Measurements from ENCODE around the gene PSMA6. TPM values are rescaled to one million over a fixed set of nuclear protein-coding genes. Genes with fewer than 3 reads are reported as not detected.

Gene PSMA6
- total and polyA plus RNA-seq, 2 of the 8 experiments (the other 6 are each of a cell fraction or from before 2014, with no cell fraction given), result 180 to 238 TPM

DNA sequence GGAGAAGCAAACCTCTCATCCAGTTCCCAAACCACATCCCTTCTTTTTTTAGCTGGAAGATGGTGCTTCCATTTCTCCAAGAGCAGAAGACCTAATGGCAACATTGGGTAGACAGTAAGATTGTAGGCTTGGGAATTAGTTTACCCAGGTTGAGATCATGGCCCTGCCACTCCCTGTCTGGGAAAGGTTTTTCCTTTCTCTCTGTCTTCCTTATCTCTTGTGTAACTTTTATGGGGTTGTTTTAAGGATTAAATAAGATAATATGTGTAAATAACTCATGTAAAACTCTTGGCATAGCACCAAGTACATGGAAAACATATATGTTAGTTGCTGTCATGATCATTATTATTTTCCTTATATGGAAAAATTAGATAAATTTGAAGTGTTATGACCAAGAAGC lies 23.2 kb upstream of the PSMA6 start:
- H2BK15ac ChIP-seq (ENCODE audit: low read length), result no peak overlapping the region
- no peak overlapping the region for H3K9ac ChIP-seq (replicated peaks in 1 of 4; ENCODE audit: extremely low read depth in 1 of 4, low read depth in 3 of 4, low read length in 3 of 4)
- H2BK120ac ChIP-seq (replicated peaks; ENCODE audit: low read depth, low read length), result no peak overlapping the region
- H3K4me3 ChIP-seq (ENCODE audit: extremely low read depth in 1 of 4, insufficient read depth in 2 of 4, low read depth in 3 of 4, low read length in 4 of 4), result no peak overlapping the region
- H3K18ac ChIP-seq (ENCODE audit: extremely low read depth, low read length), result no peak overlapping the region
- H4K20me1 ChIP-seq (replicated peaks in 1 of 2; ENCODE audit: control insufficient read depth in 1 of 2, insufficient read depth in 2 of 2, low read length in 2 of 2), result no peaks in the 10 kb centered on the region
- H2BK12ac ChIP-seq (ENCODE audit: low read depth, low read length), result no peak overlapping the region
- no peaks in the 10 kb centered on the region for H3K4me1 ChIP-seq (replicated peaks in 1 of 4; ENCODE audit: control insufficient read depth in 3 of 4, insufficient read depth in 4 of 4, low read length in 3 of 4)
- H4K8ac ChIP-seq (ENCODE audit: extremely low read depth, insufficient read depth, low read length), result no peak overlapping the region
- no peak overlapping the region for H2AK5ac ChIP-seq (ENCODE audit: low read depth, low read length)
- no peak overlapping the region for H2BK20ac ChIP-seq (ENCODE audit: low read length)
- no peak overlapping the region for H3K14ac ChIP-seq (ENCODE audit: insufficient read length)
- H3K27ac ChIP-seq (ENCODE audit: low read depth, low read length), result no peak overlapping the region
- FAIRE-seq, result no peak
- H3K56ac ChIP-seq (replicated peaks; ENCODE audit: insufficient read length, low read depth, low read length), result no peak overlapping the region
- H3K23ac ChIP-seq (ENCODE audit: insufficient read length), result no peak overlapping the region
- H2AFZ ChIP-seq (ENCODE audit: low read length), result no peak overlapping the region
- H3K79me2 ChIP-seq (ENCODE audit: control insufficient read depth in 1 of 2, insufficient read depth in 2 of 2, low read length in 2 of 2), result no peaks in the 10 kb centered on the region
- H3K23me2 ChIP-seq (ENCODE audit: low read depth, low read length), result no peaks in the 10 kb centered on the region
- no peak for DNase-seq (ENCODE audit: low read depth in 1 of 2, low spot score in 2 of 2)
- H3K4ac ChIP-seq (replicated peaks; ENCODE audit: insufficient read length, low read depth, low read length), result no peak overlapping the region
- no peaks in the 10 kb centered on the region for H3K9me3 ChIP-seq (ENCODE audit: insufficient read depth in 2 of 2, low read depth in 1 of 2, low read length in 1 of 2)
- no peaks in the 10 kb centered on the region for H3K27me3 ChIP-seq (replicated peaks in 1 of 4; ENCODE audit: control insufficient read depth in 3 of 4, extremely low read depth in 1 of 4, insufficient read depth in 3 of 4, low read length in 3 of 4)
- peaks cover 0 to 5% (median 0%) of the 10 kb centered on the region in 4 experiments; a peak in 3 of 8 replicates for H3K36me3 ChIP-seq (ENCODE audit: control insufficient read depth in 2 of 4, insufficient read depth in 4 of 4, low read length in 3 of 4)
- ChIA-PET CTCF (ENCODE audit: partially characterized antibody) (no interaction called here), POLR2A (ENCODE audit: partially characterized antibody) (no interaction called here)
- no peaks in the 10 kb centered on the region for H3K79me1 ChIP-seq (ENCODE audit: low read depth, low read length)
- no peak overlapping the region for H4K5ac ChIP-seq (ENCODE audit: insufficient read length, low read depth, low read length)
- H3K4me2 ChIP-seq (ENCODE audit: insufficient read depth in 1 of 2, low read depth in 2 of 2, low read length in 2 of 2), result no peak overlapping the region
- no peak overlapping the region for H2BK5ac ChIP-seq (ENCODE audit: low read depth, low read length)
- H4K91ac ChIP-seq (replicated peaks; ENCODE audit: insufficient read length, low read length), result no peak overlapping the region
- TF ChIP-seq, protein P1, sequence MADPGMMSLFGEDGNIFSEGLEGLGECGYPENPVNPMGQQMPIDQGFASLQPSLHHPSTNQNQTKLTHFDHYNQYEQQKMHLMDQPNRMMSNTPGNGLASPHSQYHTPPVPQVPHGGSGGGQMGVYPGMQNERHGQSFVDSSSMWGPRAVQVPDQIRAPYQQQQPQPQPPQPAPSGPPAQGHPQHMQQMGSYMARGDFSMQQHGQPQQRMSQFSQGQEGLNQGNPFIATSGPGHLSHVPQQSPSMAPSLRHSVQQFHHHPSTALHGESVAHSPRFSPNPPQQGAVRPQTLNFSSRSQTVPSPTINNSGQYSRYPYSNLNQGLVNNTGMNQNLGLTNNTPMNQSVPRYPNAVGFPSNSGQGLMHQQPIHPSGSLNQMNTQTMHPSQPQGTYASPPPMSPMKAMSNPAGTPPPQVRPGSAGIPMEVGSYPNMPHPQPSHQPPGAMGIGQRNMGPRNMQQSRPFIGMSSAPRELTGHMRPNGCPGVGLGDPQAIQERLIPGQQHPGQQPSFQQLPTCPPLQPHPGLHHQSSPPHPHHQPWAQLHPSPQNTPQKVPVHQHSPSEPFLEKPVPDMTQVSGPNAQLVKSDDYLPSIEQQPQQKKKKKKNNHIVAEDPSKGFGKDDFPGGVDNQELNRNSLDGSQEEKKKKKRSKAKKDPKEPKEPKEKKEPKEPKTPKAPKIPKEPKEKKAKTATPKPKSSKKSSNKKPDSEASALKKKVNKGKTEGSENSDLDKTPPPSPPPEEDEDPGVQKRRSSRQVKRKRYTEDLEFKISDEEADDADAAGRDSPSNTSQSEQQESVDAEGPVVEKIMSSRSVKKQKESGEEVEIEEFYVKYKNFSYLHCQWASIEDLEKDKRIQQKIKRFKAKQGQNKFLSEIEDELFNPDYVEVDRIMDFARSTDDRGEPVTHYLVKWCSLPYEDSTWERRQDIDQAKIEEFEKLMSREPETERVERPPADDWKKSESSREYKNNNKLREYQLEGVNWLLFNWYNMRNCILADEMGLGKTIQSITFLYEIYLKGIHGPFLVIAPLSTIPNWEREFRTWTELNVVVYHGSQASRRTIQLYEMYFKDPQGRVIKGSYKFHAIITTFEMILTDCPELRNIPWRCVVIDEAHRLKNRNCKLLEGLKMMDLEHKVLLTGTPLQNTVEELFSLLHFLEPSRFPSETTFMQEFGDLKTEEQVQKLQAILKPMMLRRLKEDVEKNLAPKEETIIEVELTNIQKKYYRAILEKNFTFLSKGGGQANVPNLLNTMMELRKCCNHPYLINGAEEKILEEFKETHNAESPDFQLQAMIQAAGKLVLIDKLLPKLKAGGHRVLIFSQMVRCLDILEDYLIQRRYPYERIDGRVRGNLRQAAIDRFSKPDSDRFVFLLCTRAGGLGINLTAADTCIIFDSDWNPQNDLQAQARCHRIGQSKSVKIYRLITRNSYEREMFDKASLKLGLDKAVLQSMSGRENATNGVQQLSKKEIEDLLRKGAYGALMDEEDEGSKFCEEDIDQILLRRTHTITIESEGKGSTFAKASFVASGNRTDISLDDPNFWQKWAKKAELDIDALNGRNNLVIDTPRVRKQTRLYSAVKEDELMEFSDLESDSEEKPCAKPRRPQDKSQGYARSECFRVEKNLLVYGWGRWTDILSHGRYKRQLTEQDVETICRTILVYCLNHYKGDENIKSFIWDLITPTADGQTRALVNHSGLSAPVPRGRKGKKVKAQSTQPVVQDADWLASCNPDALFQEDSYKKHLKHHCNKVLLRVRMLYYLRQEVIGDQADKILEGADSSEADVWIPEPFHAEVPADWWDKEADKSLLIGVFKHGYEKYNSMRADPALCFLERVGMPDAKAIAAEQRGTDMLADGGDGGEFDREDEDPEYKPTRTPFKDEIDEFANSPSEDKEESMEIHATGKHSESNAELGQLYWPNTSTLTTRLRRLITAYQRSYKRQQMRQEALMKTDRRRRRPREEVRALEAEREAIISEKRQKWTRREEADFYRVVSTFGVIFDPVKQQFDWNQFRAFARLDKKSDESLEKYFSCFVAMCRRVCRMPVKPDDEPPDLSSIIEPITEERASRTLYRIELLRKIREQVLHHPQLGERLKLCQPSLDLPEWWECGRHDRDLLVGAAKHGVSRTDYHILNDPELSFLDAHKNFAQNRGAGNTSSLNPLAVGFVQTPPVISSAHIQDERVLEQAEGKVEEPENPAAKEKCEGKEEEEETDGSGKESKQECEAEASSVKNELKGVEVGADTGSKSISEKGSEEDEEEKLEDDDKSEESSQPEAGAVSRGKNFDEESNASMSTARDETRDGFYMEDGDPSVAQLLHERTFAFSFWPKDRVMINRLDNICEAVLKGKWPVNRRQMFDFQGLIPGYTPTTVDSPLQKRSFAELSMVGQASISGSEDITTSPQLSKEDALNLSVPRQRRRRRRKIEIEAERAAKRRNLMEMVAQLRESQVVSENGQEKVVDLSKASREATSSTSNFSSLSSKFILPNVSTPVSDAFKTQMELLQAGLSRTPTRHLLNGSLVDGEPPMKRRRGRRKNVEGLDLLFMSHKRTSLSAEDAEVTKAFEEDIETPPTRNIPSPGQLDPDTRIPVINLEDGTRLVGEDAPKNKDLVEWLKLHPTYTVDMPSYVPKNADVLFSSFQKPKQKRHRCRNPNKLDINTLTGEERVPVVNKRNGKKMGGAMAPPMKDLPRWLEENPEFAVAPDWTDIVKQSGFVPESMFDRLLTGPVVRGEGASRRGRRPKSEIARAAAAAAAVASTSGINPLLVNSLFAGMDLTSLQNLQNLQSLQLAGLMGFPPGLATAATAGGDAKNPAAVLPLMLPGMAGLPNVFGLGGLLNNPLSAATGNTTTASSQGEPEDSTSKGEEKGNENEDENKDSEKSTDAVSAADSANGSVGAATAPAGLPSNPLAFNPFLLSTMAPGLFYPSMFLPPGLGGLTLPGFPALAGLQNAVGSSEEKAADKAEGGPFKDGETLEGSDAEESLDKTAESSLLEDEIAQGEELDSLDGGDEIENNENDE (IDR thresholded peaks at IDR 0.05; ENCODE audit: insufficient replicate concordance, low read length), result no peak
- no peak for TF ChIP-seq BCL11A (IDR thresholded peaks at IDR 0.05; ENCODE audit: low read depth in 2 of 2, low read length in 2 of 2)
